AG09319 (cell line): ENCODE measurements around the gene ODAD2.

ENCODE experiments used
- DNase-seq: peaks from one replicate; pipeline ENCODE4 v3.0.0-alpha.2; 2010; ENCODE audit warnings: low read depth; ENCODE audit errors: extremely low read depth
- CTCF ChIP-seq: IDR thresholded peaks from 2 replicates; pipeline ENCODE4 v1.5.1; 2011; ENCODE audit warnings: low read depth, mild to moderate bottlenecking, inconsistent platforms, low read length, moderate library complexity

The ODAD2 gene

DNA sequence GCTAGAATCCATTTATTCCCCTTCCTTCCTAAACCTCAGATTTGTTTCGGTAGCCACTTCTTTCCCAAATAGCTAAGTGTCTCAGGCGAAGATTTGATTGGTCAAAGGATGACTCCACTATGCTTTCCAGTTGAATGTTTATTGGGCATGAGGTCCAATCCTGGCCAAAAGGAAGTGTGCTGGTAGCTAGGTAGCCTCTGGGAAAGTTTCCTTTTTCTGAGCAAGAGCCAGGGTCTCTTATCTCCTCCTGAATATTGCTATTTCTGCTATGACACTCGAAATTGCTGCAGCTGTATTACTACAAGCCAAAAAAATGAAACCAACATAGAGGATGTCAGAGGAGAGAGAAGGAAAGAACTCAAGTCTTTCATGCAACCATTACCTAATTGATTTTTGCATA is 199.8 kb downstream of the ODAD2 start:
- DNase-seq: no peak
- no peak for TF ChIP-seq CTCF

GRCh38 chr10:27794157-27794556 is 204.7 kb downstream of the ODAD2 start:
- no peak for DNase-seq
- peak; percentile 12 for TF ChIP-seq CTCF

DNA sequence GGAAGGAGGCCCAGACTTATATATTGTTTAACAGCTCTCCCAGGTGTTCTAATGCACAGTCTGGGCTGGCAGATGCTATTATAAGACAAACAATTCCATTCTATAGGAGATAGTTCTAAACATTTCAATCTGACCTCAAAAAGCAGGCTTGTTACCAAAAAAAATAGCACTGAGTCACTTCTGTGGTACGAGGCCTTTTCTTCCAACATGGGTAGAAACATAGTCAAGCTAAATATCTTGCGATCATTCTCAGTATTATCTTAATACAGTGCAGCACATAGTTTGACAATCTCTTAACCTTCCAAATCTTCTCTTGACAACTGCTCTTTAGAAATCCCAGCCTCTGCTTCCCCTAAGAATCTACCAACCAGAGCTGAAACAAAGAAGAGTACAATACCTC is 206.7 kb downstream of the ODAD2 start:
- TF ChIP-seq CTCF: no peak
- no peak for DNase-seq

GRCh38 chr10:27784272-27784671 is 214.6 kb downstream of the ODAD2 start:
- no peak for DNase-seq
- TF ChIP-seq CTCF: no peak

GRCh38 chr10:27783660-27784059 is 215.2 kb downstream of the ODAD2 start:
- peak; percentile 11 for DNase-seq
- TF ChIP-seq CTCF: peak; percentile 30

- no peak for TF ChIP-seq CTCF
- peak; percentile 31 for DNase-seq
Measured at GRCh38 chr10:27779462-27780015, 219.3 kb downstream of the ODAD2 start.

DNA sequence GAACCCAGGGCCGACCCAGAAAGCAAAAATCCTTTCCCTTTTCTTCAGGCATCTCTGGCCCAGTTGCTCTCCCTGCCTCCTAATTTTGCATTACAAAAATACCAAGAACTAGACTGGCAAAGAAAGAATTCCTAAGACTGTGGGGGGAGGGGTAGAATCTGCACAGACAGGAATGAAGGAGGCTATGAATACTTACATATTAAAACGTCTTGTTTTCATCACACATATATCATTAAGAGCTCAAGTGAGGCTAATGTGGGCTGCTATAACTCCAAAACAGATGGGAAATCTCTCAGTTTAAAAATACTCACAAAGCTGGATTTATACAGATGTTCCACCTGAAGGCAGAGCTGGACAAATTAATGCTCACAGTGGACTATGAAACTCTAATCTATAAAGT is 224.0 kb downstream of the ODAD2 start:
- no peak for DNase-seq
- no peak for TF ChIP-seq CTCF
